IMR-90 (cell line): ENCODE data around the gene IL1F10. TPM values are rescaled to one million over a fixed set of nuclear protein-coding genes. Genes with fewer than 3 reads are reported as not detected.

ENCODE experiments used
- ATAC-seq: fragments of 200-7000 bp; cut with Tn5 transposase; 2 replicates; pipeline ENCODE4 v1.9.1; 2020; ENCODE audit warnings: low read depth, mild to moderate bottlenecking, moderate library complexity
- BruUV-seq: library from RNA; stranded (reverse); fragments of 400-500 nt; replicated peaks from 2 replicates; lab custom pipeline; 2021; lab: Mats Ljungman, UMichigan
- CTCF ChIA-PET: fragments of 300-600 bp; formaldehyde crosslinking; extraction: SDS; loops from one replicate; lab custom pipeline; 2021; ENCODE audit warnings: antibody characterized with exemption; lab: Yijun Ruan, JAX
- POLR2A ChIA-PET: fragments of 300-600 bp; sonication (Branson Sonifier 250); formaldehyde crosslinking; loops from one replicate; lab custom pipeline; 2022; ENCODE audit warnings: antibody characterized with exemption; ENCODE audit not compliant: unreplicated experiment; lab: Charles Lee
- DNase-seq: peaks from one replicate; pipeline ENCODE4 v3.0.0; 2013
- H2AFZ ChIP-seq: replicated peaks from 2 replicates; pipeline ENCODE3; 2013; ENCODE audit warnings: low read length, mild to moderate bottlenecking; ENCODE audit not compliant: poor library complexity
- H2AK5ac ChIP-seq: 2 replicates; pipeline ENCODE4 v1.6.1; 2013; ENCODE audit warnings: low read depth, low read length, inconsistent platforms
- H2AK9ac ChIP-seq: replicated peaks from 2 replicates; pipeline ENCODE3; 2013; ENCODE audit warnings: mild to moderate bottlenecking, low read depth, low read length, moderate library complexity; ENCODE audit not compliant: poor library complexity
- H2BK120ac ChIP-seq: 2 replicates; pipeline ENCODE4 v1.6.1; 2013; ENCODE audit warnings: low read depth, low read length, inconsistent platforms
- H2BK15ac ChIP-seq: 3 replicates; pipeline ENCODE4 v1.6.1; 2013; ENCODE audit warnings: low read depth, low read length, inconsistent platforms
- H2BK20ac ChIP-seq: 2 replicates; pipeline ENCODE4 v1.6.1; 2013; ENCODE audit warnings: low read depth, mild to moderate bottlenecking, inconsistent platforms, low read length, moderate library complexity
- H2BK5ac ChIP-seq: 2 replicates; pipeline ENCODE4 v1.6.1; 2013; ENCODE audit warnings: mild to moderate bottlenecking, low read depth, low read length, inconsistent platforms; ENCODE audit not compliant: poor library complexity, severe bottlenecking
- H3K14ac ChIP-seq: replicated peaks from 2 replicates; pipeline ENCODE4 v1.6.1; 2013; ENCODE audit warnings: low read depth, low read length, inconsistent platforms
- H3K18ac ChIP-seq: 2 replicates; pipeline ENCODE4 v1.6.1; 2013; ENCODE audit warnings: low read depth, low read length, control low read depth
- H3K23ac ChIP-seq: 2 replicates; pipeline ENCODE4 v1.6.1; 2013; ENCODE audit warnings: low read depth, low read length, inconsistent platforms
- H3K27ac ChIP-seq: 2 replicates; pipeline ENCODE4 v1.5.1; 2013; ENCODE audit warnings: mild to moderate bottlenecking, control low read depth, low read length; ENCODE audit not compliant: insufficient read depth
- H3K27me3 ChIP-seq: 2 replicates; pipeline ENCODE4 v1.6.1; 2013; ENCODE audit warnings: low read length; ENCODE audit not compliant: control insufficient read depth, insufficient read depth
- H3K36me3 ChIP-seq: 2 replicates; pipeline ENCODE4 v1.6.1; 2013; ENCODE audit warnings: low read length, mixed read lengths; ENCODE audit not compliant: control insufficient read depth, insufficient read depth
- H3K4ac ChIP-seq: 2 replicates; pipeline ENCODE4 v1.6.1; 2013; ENCODE audit warnings: low read depth, low read length, inconsistent platforms
- H3K4me1 ChIP-seq: 2 replicates; pipeline ENCODE4 v1.6.1; 2013; ENCODE audit warnings: low read length, mixed read lengths; ENCODE audit not compliant: control insufficient read depth, insufficient read depth
- H3K4me2 ChIP-seq: 2 replicates; pipeline ENCODE4 v1.6.1; 2013; ENCODE audit warnings: low read depth, mild to moderate bottlenecking, control low read depth, low read length, moderate library complexity
- H3K4me3 ChIP-seq: 2 replicates; pipeline ENCODE4 v1.5.1; 2013; ENCODE audit warnings: low read depth, mild to moderate bottlenecking, control low read depth, low read length, moderate library complexity; ENCODE audit not compliant: insufficient read depth
- H3K56ac ChIP-seq: 2 replicates; pipeline ENCODE4 v1.6.1; 2013; ENCODE audit warnings: low read length, inconsistent platforms; ENCODE audit not compliant: insufficient read depth; ENCODE audit errors: extremely low read depth
- H3K79me1 ChIP-seq, 2 experiments: 2 replicates each; pipeline ENCODE4 v1.6.1; 2013; ENCODE audit warnings: low read length in 2 of 2, inconsistent platforms in 1 of 2, low read depth in 1 of 2
- H3K9ac ChIP-seq: 2 replicates; pipeline ENCODE4 v1.6.1; 2013; ENCODE audit warnings: low read depth, low read length, control low read depth
- H3K9me1 ChIP-seq: 2 replicates; pipeline ENCODE4 v1.6.1; 2013; ENCODE audit warnings: low read length, inconsistent platforms; ENCODE audit not compliant: insufficient read depth
- H3K9me3 ChIP-seq: 2 replicates; pipeline ENCODE4 v1.6.1; 2013; ENCODE audit warnings: low read length; ENCODE audit not compliant: control insufficient read depth, insufficient read depth
- H4K20me1 ChIP-seq: 2 replicates; pipeline ENCODE4 v1.6.1; 2013; ENCODE audit warnings: low read length, inconsistent platforms; ENCODE audit not compliant: insufficient read depth
- H4K5ac ChIP-seq: 2 replicates; pipeline ENCODE4 v1.6.1; 2013; ENCODE audit warnings: mild to moderate bottlenecking, low read depth, low read length, control low read depth
- H4K8ac ChIP-seq, 2 experiments: 2 replicates each; pipeline ENCODE4 v1.6.1; 2013; ENCODE audit warnings: low read depth in 2 of 2, low read length in 2 of 2, control low read depth in 1 of 2, inconsistent platforms in 1 of 2
- H4K91ac ChIP-seq: 2 replicates; pipeline ENCODE4 v1.6.1; 2013; ENCODE audit warnings: low read depth, low read length, inconsistent platforms; ENCODE audit not compliant: insufficient read depth
- FOS ChIP-seq: fragments of 150-350 bp; IDR thresholded peaks from 2 replicates; pipeline ENCODE4 v1.6.1; 2016; ENCODE audit warnings: low read depth, low read length
- MAFK ChIP-seq: IDR thresholded peaks from 2 replicates; pipeline ENCODE4 v1.6.1; 2012; ENCODE audit warnings: low read depth, low read length, improper control_type of control experiment
- MXI1 ChIP-seq: IDR thresholded peaks from 2 replicates; pipeline ENCODE4 v1.6.1; 2012; ENCODE audit warnings: low read depth, mild to moderate bottlenecking, low read length, moderate library complexity, borderline replicate concordance
- RAD21 ChIP-seq: IDR thresholded peaks from 2 replicates; pipeline ENCODE4 v1.6.1; 2012; ENCODE audit warnings: low read length, improper control_type of control experiment
- SMC3 ChIP-seq: fragments of 150-350 bp; IDR thresholded peaks from 2 replicates; pipeline ENCODE4 v1.6.1; 2016; ENCODE audit warnings: low read depth, mild to moderate bottlenecking, antibody characterized with exemption, low read length, moderate library complexity
- dilution Hi-C: fragments of 300-500 bp; cut with HindIII; formaldehyde crosslinking; loops from one replicate; pipeline ENCODE4 v1.14.3; 2018; ENCODE audit warnings: low sequenced_read_pairs; ENCODE audit not compliant: unreplicated experiment
- in situ Hi-C: fragments of 300-500 bp; cut with MboI; formaldehyde crosslinking; loops from 3 replicates; pipeline ENCODE4 v1.14.3; 2019; ENCODE audit warnings: low sequenced_read_pairs, inconsistent platforms, mixed read lengths
- intact Hi-C: fragments of 100-400 bp; cut with micrococcal nuclease; formaldehyde crosslinking; loops from 2 replicates; pipeline ENCODE4 v1.10.0; 2022
- polyA plus RNA-seq, 3 experiments: library from polyadenylated mRNA; depleted of rRNA; stranded (reverse); fragments of >200 nt; gene quantifications; 2 replicates each; pipeline ENCODE4 v1.2.3, GENCODE V29; 2012; ENCODE audit warnings: low replicate concordance in 1 of 3
- total RNA-seq: library from RNA; depleted of rRNA; stranded (reverse); fragments of >200 nt; gene quantifications from 2 replicates; pipeline ENCODE4 v1.2.3, GENCODE V29; 2012
- TF ChIP-seq, protein P1 (sequence below): conservative IDR thresholded peaks from 2 replicates; pipeline ENCODE4 v1.5.1; 2012; ENCODE audit warnings: mild to moderate bottlenecking, low read depth, low read length, improper control_type of control experiment

IL1F10 gene
- total and polyA plus RNA-seq, 2 of the 4 experiments (the other 2 are of a cell fraction), result not detected

DNA sequence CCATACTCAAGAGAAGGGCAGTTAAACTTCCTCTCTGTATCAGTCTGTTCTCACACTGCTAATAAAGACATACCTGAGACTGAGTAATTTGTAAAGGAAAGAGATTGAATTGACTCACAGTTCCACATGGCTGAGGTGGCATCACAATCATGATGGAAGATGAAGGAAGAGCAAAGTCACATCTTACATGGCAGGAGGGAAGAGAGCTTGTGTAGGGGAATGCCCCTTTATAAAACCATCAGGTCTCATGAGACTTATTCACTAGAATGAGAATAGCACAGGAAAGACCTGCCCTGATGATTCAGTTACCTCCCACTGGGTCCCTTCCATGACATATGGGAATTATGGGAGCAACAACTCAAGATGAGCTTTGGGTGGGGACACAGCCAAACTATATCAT is 13.7 kb upstream of the IL1F10 start:
- H2BK5ac ChIP-seq, result no peak overlapping the region
- H2AFZ ChIP-seq, result no peak overlapping the region
- no peak overlapping the region for H2AK9ac ChIP-seq
- no peak overlapping the region for H2BK20ac ChIP-seq
- ChIA-PET CTCF (no interaction called here), POLR2A (no interaction called here)
- H3K27me3 ChIP-seq, result no peaks in the 10 kb centered on the region; the same call in 1 of the 2 replicates
- H2AK5ac ChIP-seq, result no peak overlapping the region
- no peak overlapping the region for H4K91ac ChIP-seq
- no peak overlapping the region for H3K4me3 ChIP-seq
- H4K8ac ChIP-seq, result no peak overlapping the region
- in situ Hi-C loops, result no loop called here
- no TSS peak for BruUV-seq
- H3K23ac ChIP-seq, result no peak overlapping the region
- H3K56ac ChIP-seq, result no peak overlapping the region
- H4K20me1 ChIP-seq, result no peaks in the 10 kb centered on the region
- no peak overlapping the region for H3K18ac ChIP-seq
- no peaks in the 10 kb centered on the region for H3K9me1 ChIP-seq
- H3K14ac ChIP-seq, result no peak overlapping the region
- H4K5ac ChIP-seq, result no peak overlapping the region
- no peaks in the 10 kb centered on the region; the same call in 1 of the 2 replicates for H3K9me3 ChIP-seq
- H2BK120ac ChIP-seq, result no peak overlapping the region
- no peak overlapping the region for H3K27ac ChIP-seq
- H3K4ac ChIP-seq, result no peak overlapping the region
- dilution Hi-C loops, result no loop called here
- no peak overlapping the region for H2BK15ac ChIP-seq
- TF ChIP-seq MXI1, result no peak
- no peak for TF ChIP-seq SMC3
- TF ChIP-seq RAD21, result no peak
- TF ChIP-seq, protein P1, sequence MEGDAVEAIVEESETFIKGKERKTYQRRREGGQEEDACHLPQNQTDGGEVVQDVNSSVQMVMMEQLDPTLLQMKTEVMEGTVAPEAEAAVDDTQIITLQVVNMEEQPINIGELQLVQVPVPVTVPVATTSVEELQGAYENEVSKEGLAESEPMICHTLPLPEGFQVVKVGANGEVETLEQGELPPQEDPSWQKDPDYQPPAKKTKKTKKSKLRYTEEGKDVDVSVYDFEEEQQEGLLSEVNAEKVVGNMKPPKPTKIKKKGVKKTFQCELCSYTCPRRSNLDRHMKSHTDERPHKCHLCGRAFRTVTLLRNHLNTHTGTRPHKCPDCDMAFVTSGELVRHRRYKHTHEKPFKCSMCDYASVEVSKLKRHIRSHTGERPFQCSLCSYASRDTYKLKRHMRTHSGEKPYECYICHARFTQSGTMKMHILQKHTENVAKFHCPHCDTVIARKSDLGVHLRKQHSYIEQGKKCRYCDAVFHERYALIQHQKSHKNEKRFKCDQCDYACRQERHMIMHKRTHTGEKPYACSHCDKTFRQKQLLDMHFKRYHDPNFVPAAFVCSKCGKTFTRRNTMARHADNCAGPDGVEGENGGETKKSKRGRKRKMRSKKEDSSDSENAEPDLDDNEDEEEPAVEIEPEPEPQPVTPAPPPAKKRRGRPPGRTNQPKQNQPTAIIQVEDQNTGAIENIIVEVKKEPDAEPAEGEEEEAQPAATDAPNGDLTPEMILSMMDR, result no peak
- TF ChIP-seq FOS, result no peak
- no peak for TF ChIP-seq MAFK
- H3K4me2 ChIP-seq, result no peak overlapping the region
- no peak for DNase-seq
- no peak for ATAC-seq
- intact Hi-C loops, result no loop called here
- H3K9ac ChIP-seq, result no peak overlapping the region
- no peaks in the 10 kb centered on the region for H3K4me1 ChIP-seq
- no peaks in the 10 kb centered on the region for H3K79me1 ChIP-seq
- no peaks in the 10 kb centered on the region for H3K36me3 ChIP-seq
